CD4-positive, alpha-beta T cell treated with Interleukin-6 for 4 hours (primary cell): ENCODE measurements around the gene FCRL3.
"Not testable (repeated sequence)": the region's sequence is repeated elsewhere in the genome, so short reads cannot be mapped to it uniquely, and the experiment has no call there.

Experiments used
- DNase-seq: peaks from one replicate; pipeline ENCODE4 v3.0.0-alpha.2; 2020; ENCODE audit warnings: mixed read lengths

FCRL3 gene

GRCh38 chr1:157700732-157701131 is at the start of gene FCRL3:
FCRL3 (minus strand) TSS chr1:157700769; CDS start chr1:157700489, 280 bp downstream.
- no peak for DNase-seq

- no peak for DNase-seq
Observed at GRCh38 chr1:157748262-157748817, 47.8 kb upstream of the FCRL3 start.

GRCh38 chr1:157739229-157739901 is 38.8 kb upstream of the FCRL3 start:
- no peak for DNase-seq

GRCh38 chr1:157735991-157736390 is 35.4 kb upstream of the FCRL3 start:
- not testable (repeated sequence) for DNase-seq

GRCh38 chr1:157734321-157734720 is 33.8 kb upstream of the FCRL3 start:
- DNase-seq: no peak

GRCh38 chr1:157732755-157733154 is 32.2 kb upstream of the FCRL3 start:
- no peak for DNase-seq

- no peak for DNase-seq
Observed at GRCh38 chr1:157725221-157725577, 24.6 kb upstream of the FCRL3 start.

GRCh38 chr1:157724537-157725220 is 24.1 kb upstream of the FCRL3 start:
- DNase-seq: no peak

- no peak for DNase-seq
Observed at GRCh38 chr1:157723157-157723556, 22.6 kb upstream of the FCRL3 start.

GRCh38 chr1:157721985-157722384 is 21.4 kb upstream of the FCRL3 start:
- no peak for DNase-seq

- no peak for DNase-seq
Observed at GRCh38 chr1:157715736-157716135, 15.2 kb upstream of the FCRL3 start.

GRCh38 chr1:157711802-157712201 is 11.2 kb upstream of the FCRL3 start:
- DNase-seq: no peak

- DNase-seq: no peak
Observed at GRCh38 chr1:157704878-157705277, 4.3 kb upstream of the FCRL3 start.

- no peak for DNase-seq
Observed at GRCh38 chr1:157703981-157704380, 3.4 kb upstream of the FCRL3 start.

- no peak for DNase-seq
Observed at GRCh38 chr1:157702308-157702825, 1.8 kb upstream of the FCRL3 start.

- DNase-seq: no peak
Observed at GRCh38 chr1:157700305-157700704, 264 bp downstream of the FCRL3 start.

- DNase-seq: no peak
Observed at GRCh38 chr1:157697781-157698569, 2.6 kb downstream of the FCRL3 start.

GRCh38 chr1:157696966-157697628 is 3.5 kb downstream of the FCRL3 start:
- DNase-seq: no peak

- no peak for DNase-seq
Observed at GRCh38 chr1:157695417-157695816, 5.2 kb downstream of the FCRL3 start.

GRCh38 chr1:157691285-157691920 is 9.2 kb downstream of the FCRL3 start:
- DNase-seq: no peak

GRCh38 chr1:157682710-157683437 is 17.7 kb downstream of the FCRL3 start:
- DNase-seq: no peak
